ENCODE measurements around the gene RPF1. TPM values are rescaled to one million over a fixed set of nuclear protein-coding genes. Genes with fewer than 3 reads are reported as not detected.
"Not testable (repeated sequence)": the region's sequence is repeated elsewhere in the genome, so short reads cannot be mapped to it uniquely, and the experiment has no call there.

The RPF1 gene
- total RNA-seq, 1 experiment from 2014 or later: 80.0 TPM

DNA sequence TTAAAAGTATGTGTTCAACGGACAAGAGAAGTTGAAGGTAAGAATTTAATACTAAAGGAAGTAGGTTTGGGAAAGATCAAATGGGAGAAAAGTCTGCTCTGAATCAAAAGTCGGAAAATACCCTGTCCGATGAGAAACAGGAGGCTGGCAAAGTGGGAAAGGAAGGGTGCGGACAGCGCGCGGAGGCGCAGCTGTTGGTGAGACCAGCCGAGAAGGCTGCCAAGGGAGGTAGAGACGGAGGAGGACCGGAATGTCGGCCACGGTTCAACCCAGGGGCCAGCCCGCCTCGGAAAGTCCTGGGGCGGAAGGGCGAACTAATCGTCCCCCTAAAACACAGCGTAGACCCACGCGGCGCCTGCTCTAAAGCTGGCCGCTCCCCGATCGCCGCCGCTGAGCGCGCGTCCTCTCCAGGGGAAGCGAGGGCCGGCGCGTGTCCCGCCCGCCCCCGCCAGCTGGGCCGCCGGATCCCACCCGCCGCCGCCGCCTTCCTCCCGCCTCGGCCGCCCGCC, 26.5 kb downstream of the RPF1 start:
- H3K27me3 ChIP-seq (replicated peaks): no peaks in the 10 kb centered on the region
- H3K4me3 ChIP-seq: peak overlapping the region; percentile 86
- peaks cover 41% of the 10 kb centered on the region for H3K36me3 ChIP-seq
- no peaks in the 10 kb centered on the region for H3K9me3 ChIP-seq (replicated peaks)
- peak overlapping the region; percentile 87 for H3K27ac ChIP-seq
- DNase-seq (ENCODE audit: low read depth in 1 of 2, low spot score in 2 of 2): peak in 1 of 2 experiments; percentile 90
- peaks cover 18% of the 10 kb centered on the region for H3K4me1 ChIP-seq (replicated peaks)

- H3K4me3 ChIP-seq: peak within 1 kb of the TSS; percentile 86
- peaks cover 35% of the 10 kb centered on the region for H3K36me3 ChIP-seq
- H3K4me1 ChIP-seq (replicated peaks): peaks cover 19% of the 10 kb centered on the region
- H3K27me3 ChIP-seq (replicated peaks): no peaks in the 10 kb centered on the region
- peak; percentile 98 to 99 for DNase-seq (ENCODE audit: low read depth in 1 of 2, low spot score in 2 of 2)
- no peaks in the 10 kb centered on the region for H3K9me3 ChIP-seq (replicated peaks)
- H3K27ac ChIP-seq: peak within 1 kb of the TSS; percentile 87
Observed at GRCh38 chr1:84506002-84506728, 27.1 kb downstream of the RPF1 start, which contains the start of the genes GNG5 and SPATA1. TSS of gene GNG5 (minus strand) at chr1:84506581. CDS start at chr1:84506091, 490 bp downstream. TSS of gene SPATA1 (plus strand) at chr1:84506386. CDS start at chr1:84516360, 9,974 bp downstream.

GRCh38 chr1:84506729-84507453, 27.8 kb downstream of the RPF1 start:
- Histone ChIP-seq H3K4me3 (peak overlapping the region; percentile 86), H3K9me3 (replicated peaks) (no peaks in the 10 kb centered on the region), H3K27me3 (replicated peaks) (no peaks in the 10 kb centered on the region), H3K4me1 (replicated peaks) (peaks cover 19% of the 10 kb centered on the region), H3K27ac (peak overlapping the region; percentile 87), H3K36me3 (peaks cover 29% of the 10 kb centered on the region)
- DNase-seq (ENCODE audit: low read depth in 1 of 2, low spot score in 2 of 2): no peak

- not testable (repeated sequence) for H3K27me3 ChIP-seq (replicated peaks); DNase-seq (ENCODE audit: low read depth in 1 of 2, low spot score in 2 of 2); H3K9me3 ChIP-seq (replicated peaks); H3K4me3 ChIP-seq; H3K27ac ChIP-seq
- peaks cover 22% of the 10 kb centered on the region for H3K36me3 ChIP-seq
- H3K4me1 ChIP-seq (replicated peaks): peaks cover 19% of the 10 kb centered on the region
Observed at GRCh38 chr1:84507887-84508286, 28.8 kb downstream of the RPF1 start.

DNA sequence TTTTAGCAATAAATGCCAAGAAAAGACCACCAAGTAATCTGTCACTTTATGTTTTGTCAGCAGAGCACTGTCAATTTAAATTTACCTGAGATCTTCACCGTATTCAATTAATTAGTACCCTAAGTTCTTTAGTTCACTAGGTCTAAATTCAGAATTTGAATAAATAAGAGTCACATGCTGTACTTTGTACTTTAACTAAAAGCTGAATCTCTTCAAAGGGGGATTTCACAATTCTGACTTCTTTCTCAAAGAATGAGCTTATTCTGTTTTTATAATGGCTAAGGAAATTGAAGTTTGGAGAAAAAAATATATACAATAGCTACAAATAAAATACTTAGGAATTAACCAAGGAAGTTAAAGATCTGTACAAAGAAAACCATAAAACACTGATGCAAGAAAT, 29.4 kb downstream of the RPF1 start:
- H3K27ac ChIP-seq: no peak overlapping the region
- no peak for DNase-seq (ENCODE audit: low read depth in 1 of 2, low spot score in 2 of 2)
- no peak overlapping the region for H3K4me3 ChIP-seq
- peaks cover 17% of the 10 kb centered on the region for H3K36me3 ChIP-seq
- no peaks in the 10 kb centered on the region for H3K27me3 ChIP-seq (replicated peaks)
- peaks cover 17% of the 10 kb centered on the region for H3K4me1 ChIP-seq (replicated peaks)
- no peaks in the 10 kb centered on the region for H3K9me3 ChIP-seq (replicated peaks)

- Histone ChIP-seq H3K9me3 (replicated peaks) (no peaks in the 10 kb centered on the region), H3K4me3 (no peak overlapping the region), H3K27ac (no peak overlapping the region), H3K27me3 (replicated peaks) (no peaks in the 10 kb centered on the region), H3K4me1 (replicated peaks) (peaks cover 12% of the 10 kb centered on the region), H3K36me3 (peaks cover 14% of the 10 kb centered on the region)
- DNase-seq (ENCODE audit: low read depth in 1 of 2, low spot score in 2 of 2): no peak
Observed at GRCh38 chr1:84509029-84509428, 30.0 kb downstream of the RPF1 start.

- peaks cover 8% of the 10 kb centered on the region for H3K36me3 ChIP-seq
- H3K27me3 ChIP-seq (replicated peaks): no peaks in the 10 kb centered on the region
- peak in 1 of 2 experiments; percentile 7 for DNase-seq (ENCODE audit: low read depth in 1 of 2, low spot score in 2 of 2)
- no peak overlapping the region for H3K4me3 ChIP-seq
- H3K27ac ChIP-seq: no peak overlapping the region
- H3K4me1 ChIP-seq (replicated peaks): peaks cover 4% of the 10 kb centered on the region; the same call in 1 of the 2 replicates
- no peaks in the 10 kb centered on the region for H3K9me3 ChIP-seq (replicated peaks)
Observed at GRCh38 chr1:84510165-84510564, 31.1 kb downstream of the RPF1 start.

- H3K27ac ChIP-seq: no peak overlapping the region
- H3K36me3 ChIP-seq: peaks cover 3% of the 10 kb centered on the region
- H3K4me1 ChIP-seq (replicated peaks): peaks cover 4% of the 10 kb centered on the region; the same call in 1 of the 2 replicates
- no peak overlapping the region for H3K4me3 ChIP-seq
- H3K27me3 ChIP-seq (replicated peaks): no peaks in the 10 kb centered on the region
- H3K9me3 ChIP-seq (replicated peaks): no peaks in the 10 kb centered on the region
- DNase-seq (ENCODE audit: low read depth in 1 of 2, low spot score in 2 of 2): peak in 1 of 2 experiments; percentile 53
Observed at GRCh38 chr1:84510668-84511067, 31.6 kb downstream of the RPF1 start.

- no peak for DNase-seq (ENCODE audit: low read depth in 1 of 2, low spot score in 2 of 2)
- no peaks in the 10 kb centered on the region for H3K4me1 ChIP-seq (replicated peaks)
- no peak overlapping the region for H3K4me3 ChIP-seq
- H3K9me3 ChIP-seq (replicated peaks): no peaks in the 10 kb centered on the region
- no peak overlapping the region for H3K27ac ChIP-seq
- H3K36me3 ChIP-seq: peaks cover 3% of the 10 kb centered on the region; the same call in 1 of the 2 replicates
- H3K27me3 ChIP-seq (replicated peaks): no peaks in the 10 kb centered on the region
Observed at GRCh38 chr1:84524590-84524989, 45.5 kb downstream of the RPF1 start.

DNA sequence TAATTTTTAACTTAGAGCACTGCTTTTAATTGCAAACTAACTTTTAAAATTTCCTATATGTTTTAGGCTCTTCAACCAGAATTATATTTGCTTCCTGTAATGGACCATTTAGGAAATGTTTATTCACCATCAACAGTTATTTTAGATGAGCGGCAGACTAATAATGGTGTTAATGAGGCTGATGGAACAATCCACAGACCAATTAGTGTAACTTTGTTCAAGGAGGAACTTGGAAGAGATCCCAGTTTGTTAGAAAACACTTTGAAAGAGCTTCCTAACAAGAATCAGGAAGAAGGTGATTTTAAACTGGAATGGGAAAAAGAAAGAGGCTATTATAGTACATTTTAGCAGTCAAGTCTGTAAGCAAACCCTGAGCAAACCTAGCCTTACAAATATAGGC, 46.7 kb downstream of the RPF1 start:
- no peaks in the 10 kb centered on the region for H3K9me3 ChIP-seq (replicated peaks)
- peaks cover 3% of the 10 kb centered on the region; the same call in 1 of the 2 replicates for H3K36me3 ChIP-seq
- H3K27ac ChIP-seq: no peak overlapping the region
- H3K4me1 ChIP-seq (replicated peaks): no peaks in the 10 kb centered on the region
- no peak overlapping the region for H3K4me3 ChIP-seq
- DNase-seq (ENCODE audit: low read depth in 1 of 2, low spot score in 2 of 2): no peak
- no peaks in the 10 kb centered on the region for H3K27me3 ChIP-seq (replicated peaks)

GRCh38 chr1:84538599-84538998, 59.5 kb downstream of the RPF1 start:
- Histone ChIP-seq H3K27me3 (replicated peaks) (no peaks in the 10 kb centered on the region), H3K4me3 (no peak overlapping the region), H3K36me3 (no peaks in the 10 kb centered on the region), H3K9me3 (replicated peaks) (no peaks in the 10 kb centered on the region), H3K27ac (no peak overlapping the region), H3K4me1 (replicated peaks) (peaks cover 12% of the 10 kb centered on the region)
- no peak for DNase-seq (ENCODE audit: low read depth in 1 of 2, low spot score in 2 of 2)

GRCh38 chr1:84539972-84540371, 60.9 kb downstream of the RPF1 start:
- no peak overlapping the region for H3K27ac ChIP-seq
- no peak overlapping the region for H3K4me3 ChIP-seq
- H3K9me3 ChIP-seq (replicated peaks): no peaks in the 10 kb centered on the region
- H3K36me3 ChIP-seq: no peaks in the 10 kb centered on the region
- DNase-seq (ENCODE audit: low read depth in 1 of 2, low spot score in 2 of 2): peak in 1 of 2 experiments; percentile 23
- H3K4me1 ChIP-seq (replicated peaks): peaks cover 12% of the 10 kb centered on the region
- H3K27me3 ChIP-seq (replicated peaks): no peaks in the 10 kb centered on the region

- no peaks in the 10 kb centered on the region for H3K27me3 ChIP-seq (replicated peaks)
- H3K27ac ChIP-seq: no peak overlapping the region
- H3K9me3 ChIP-seq (replicated peaks): no peaks in the 10 kb centered on the region
- H3K4me3 ChIP-seq: no peak overlapping the region
- H3K4me1 ChIP-seq (replicated peaks): peaks cover 12% of the 10 kb centered on the region
- no peaks in the 10 kb centered on the region for H3K36me3 ChIP-seq
- DNase-seq (ENCODE audit: low read depth in 1 of 2, low spot score in 2 of 2): peak in 1 of 2 experiments; percentile 25
Observed at GRCh38 chr1:84540759-84541158, 61.7 kb downstream of the RPF1 start.

DNA sequence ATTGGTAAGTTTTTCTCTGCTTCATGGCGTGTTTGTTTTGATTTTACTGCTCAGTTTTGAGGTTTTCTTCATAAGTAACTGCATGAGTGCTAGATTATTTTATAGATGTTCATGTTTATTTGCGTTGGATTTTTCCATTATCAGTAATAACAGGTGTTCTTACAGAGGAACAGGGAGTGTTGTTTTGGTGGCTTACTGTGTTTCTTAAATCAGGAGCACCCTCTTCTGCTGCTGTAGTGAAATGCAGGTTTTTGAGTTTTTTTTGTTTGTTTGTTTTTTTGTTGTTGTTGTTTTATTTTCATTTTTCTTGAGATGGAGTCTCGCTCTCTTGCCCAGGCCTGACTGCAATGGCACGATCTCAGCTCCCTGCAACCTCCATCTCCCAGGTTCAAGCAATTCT, 62.6 kb downstream of the RPF1 start:
- H3K9me3 ChIP-seq (replicated peaks): no peaks in the 10 kb centered on the region
- H3K4me1 ChIP-seq (replicated peaks): peaks cover 12% of the 10 kb centered on the region
- no peaks in the 10 kb centered on the region for H3K36me3 ChIP-seq
- H3K4me3 ChIP-seq: no peak overlapping the region
- no peak overlapping the region for H3K27ac ChIP-seq
- H3K27me3 ChIP-seq (replicated peaks): no peaks in the 10 kb centered on the region
- DNase-seq (ENCODE audit: low read depth in 1 of 2, low spot score in 2 of 2): no peak
